IMR-90 (cell line): ENCODE data around the gene CAMTA1. TPM values are rescaled to one million over a fixed set of nuclear protein-coding genes. Genes with fewer than 3 reads are reported as not detected.
"Not testable (repeated sequence)": the region's sequence is repeated elsewhere in the genome, so short reads cannot be mapped to it uniquely, and the experiment has no call there.

Source experiments
- ATAC-seq: fragments of 200-7000 bp; cut with Tn5 transposase; 2 replicates; pipeline ENCODE4 v1.9.1; 2020; ENCODE audit warnings: low read depth, mild to moderate bottlenecking, moderate library complexity
- BruUV-seq: library from RNA; stranded (reverse); fragments of 400-500 nt; replicated peaks from 2 replicates; lab custom pipeline; 2021; lab: Mats Ljungman, UMichigan
- CTCF ChIA-PET: fragments of 300-600 bp; formaldehyde crosslinking; extraction: SDS; loops from one replicate; lab custom pipeline; 2021; ENCODE audit warnings: antibody characterized with exemption; lab: Yijun Ruan, JAX
- POLR2A ChIA-PET: fragments of 300-600 bp; sonication (Branson Sonifier 250); formaldehyde crosslinking; loops from one replicate; lab custom pipeline; 2022; ENCODE audit warnings: antibody characterized with exemption; ENCODE audit not compliant: unreplicated experiment; lab: Charles Lee
- DNase-seq: peaks from one replicate; pipeline ENCODE4 v3.0.0; 2013
- H2AFZ ChIP-seq: replicated peaks from 2 replicates; pipeline ENCODE3; 2013; ENCODE audit warnings: low read length, mild to moderate bottlenecking; ENCODE audit not compliant: poor library complexity
- H2AK5ac ChIP-seq: 2 replicates; pipeline ENCODE4 v1.6.1; 2013; ENCODE audit warnings: low read depth, low read length, inconsistent platforms
- H2AK9ac ChIP-seq: replicated peaks from 2 replicates; pipeline ENCODE3; 2013; ENCODE audit warnings: mild to moderate bottlenecking, low read depth, low read length, moderate library complexity; ENCODE audit not compliant: poor library complexity
- H2BK120ac ChIP-seq: 2 replicates; pipeline ENCODE4 v1.6.1; 2013; ENCODE audit warnings: low read depth, low read length, inconsistent platforms
- H2BK15ac ChIP-seq: 3 replicates; pipeline ENCODE4 v1.6.1; 2013; ENCODE audit warnings: low read depth, low read length, inconsistent platforms
- H2BK20ac ChIP-seq: 2 replicates; pipeline ENCODE4 v1.6.1; 2013; ENCODE audit warnings: low read depth, mild to moderate bottlenecking, inconsistent platforms, low read length, moderate library complexity
- H2BK5ac ChIP-seq: 2 replicates; pipeline ENCODE4 v1.6.1; 2013; ENCODE audit warnings: mild to moderate bottlenecking, low read depth, low read length, inconsistent platforms; ENCODE audit not compliant: poor library complexity, severe bottlenecking
- H3K14ac ChIP-seq: replicated peaks from 2 replicates; pipeline ENCODE4 v1.6.1; 2013; ENCODE audit warnings: low read depth, low read length, inconsistent platforms
- H3K18ac ChIP-seq: 2 replicates; pipeline ENCODE4 v1.6.1; 2013; ENCODE audit warnings: low read depth, low read length, control low read depth
- H3K23ac ChIP-seq: 2 replicates; pipeline ENCODE4 v1.6.1; 2013; ENCODE audit warnings: low read depth, low read length, inconsistent platforms
- H3K27ac ChIP-seq: 2 replicates; pipeline ENCODE4 v1.5.1; 2013; ENCODE audit warnings: mild to moderate bottlenecking, control low read depth, low read length; ENCODE audit not compliant: insufficient read depth
- H3K27me3 ChIP-seq: 2 replicates; pipeline ENCODE4 v1.6.1; 2013; ENCODE audit warnings: low read length; ENCODE audit not compliant: control insufficient read depth, insufficient read depth
- H3K36me3 ChIP-seq: 2 replicates; pipeline ENCODE4 v1.6.1; 2013; ENCODE audit warnings: low read length, mixed read lengths; ENCODE audit not compliant: control insufficient read depth, insufficient read depth
- H3K4ac ChIP-seq: 2 replicates; pipeline ENCODE4 v1.6.1; 2013; ENCODE audit warnings: low read depth, low read length, inconsistent platforms
- H3K4me1 ChIP-seq: 2 replicates; pipeline ENCODE4 v1.6.1; 2013; ENCODE audit warnings: low read length, mixed read lengths; ENCODE audit not compliant: control insufficient read depth, insufficient read depth
- H3K4me2 ChIP-seq: 2 replicates; pipeline ENCODE4 v1.6.1; 2013; ENCODE audit warnings: low read depth, mild to moderate bottlenecking, control low read depth, low read length, moderate library complexity
- H3K4me3 ChIP-seq: 2 replicates; pipeline ENCODE4 v1.5.1; 2013; ENCODE audit warnings: low read depth, mild to moderate bottlenecking, control low read depth, low read length, moderate library complexity; ENCODE audit not compliant: insufficient read depth
- H3K56ac ChIP-seq: 2 replicates; pipeline ENCODE4 v1.6.1; 2013; ENCODE audit warnings: low read length, inconsistent platforms; ENCODE audit not compliant: insufficient read depth; ENCODE audit errors: extremely low read depth
- H3K79me1 ChIP-seq, 2 experiments: 2 replicates each; pipeline ENCODE4 v1.6.1; 2013; ENCODE audit warnings: low read length in 2 of 2, inconsistent platforms in 1 of 2, low read depth in 1 of 2
- H3K9ac ChIP-seq: 2 replicates; pipeline ENCODE4 v1.6.1; 2013; ENCODE audit warnings: low read depth, low read length, control low read depth
- H3K9me1 ChIP-seq: 2 replicates; pipeline ENCODE4 v1.6.1; 2013; ENCODE audit warnings: low read length, inconsistent platforms; ENCODE audit not compliant: insufficient read depth
- H3K9me3 ChIP-seq: 2 replicates; pipeline ENCODE4 v1.6.1; 2013; ENCODE audit warnings: low read length; ENCODE audit not compliant: control insufficient read depth, insufficient read depth
- H4K20me1 ChIP-seq: 2 replicates; pipeline ENCODE4 v1.6.1; 2013; ENCODE audit warnings: low read length, inconsistent platforms; ENCODE audit not compliant: insufficient read depth
- H4K5ac ChIP-seq: 2 replicates; pipeline ENCODE4 v1.6.1; 2013; ENCODE audit warnings: mild to moderate bottlenecking, low read depth, low read length, control low read depth
- H4K8ac ChIP-seq, 2 experiments: 2 replicates each; pipeline ENCODE4 v1.6.1; 2013; ENCODE audit warnings: low read depth in 2 of 2, low read length in 2 of 2, control low read depth in 1 of 2, inconsistent platforms in 1 of 2
- H4K91ac ChIP-seq: 2 replicates; pipeline ENCODE4 v1.6.1; 2013; ENCODE audit warnings: low read depth, low read length, inconsistent platforms; ENCODE audit not compliant: insufficient read depth
- WGBS, 2 experiments: methylation state at CpG; one replicate each; pipeline versions ENCODE4 v1.1.5 to v1.1.7; 2013; ENCODE audit warnings: missing lambda C conversion rate in 2 of 2; ENCODE audit not compliant: insufficient read length in 1 of 2; ENCODE audit errors: extremely low coverage in 2 of 2; 5-methylcytosine and 5-hydroxymethylcytosine counted together
- dilution Hi-C: fragments of 300-500 bp; cut with HindIII; formaldehyde crosslinking; loops from one replicate; pipeline ENCODE4 v1.14.3; 2018; ENCODE audit warnings: low sequenced_read_pairs; ENCODE audit not compliant: unreplicated experiment
- in situ Hi-C: fragments of 300-500 bp; cut with MboI; formaldehyde crosslinking; loops from 3 replicates; pipeline ENCODE4 v1.14.3; 2019; ENCODE audit warnings: low sequenced_read_pairs, inconsistent platforms, mixed read lengths
- intact Hi-C: fragments of 100-400 bp; cut with micrococcal nuclease; formaldehyde crosslinking; loops from 2 replicates; pipeline ENCODE4 v1.10.0; 2022
- polyA plus RNA-seq, 3 experiments: library from polyadenylated mRNA; depleted of rRNA; stranded (reverse); fragments of >200 nt; gene quantifications; 2 replicates each; pipeline ENCODE4 v1.2.3, GENCODE V29; 2012; ENCODE audit warnings: low replicate concordance in 1 of 3
- total RNA-seq: library from RNA; depleted of rRNA; stranded (reverse); fragments of >200 nt; gene quantifications from 2 replicates; pipeline ENCODE4 v1.2.3, GENCODE V29; 2012

CAMTA1 gene
- total and polyA plus RNA-seq, 2 of the 4 experiments (the other 2 are of a cell fraction) = 35.5 to 74.3 TPM

DNA sequence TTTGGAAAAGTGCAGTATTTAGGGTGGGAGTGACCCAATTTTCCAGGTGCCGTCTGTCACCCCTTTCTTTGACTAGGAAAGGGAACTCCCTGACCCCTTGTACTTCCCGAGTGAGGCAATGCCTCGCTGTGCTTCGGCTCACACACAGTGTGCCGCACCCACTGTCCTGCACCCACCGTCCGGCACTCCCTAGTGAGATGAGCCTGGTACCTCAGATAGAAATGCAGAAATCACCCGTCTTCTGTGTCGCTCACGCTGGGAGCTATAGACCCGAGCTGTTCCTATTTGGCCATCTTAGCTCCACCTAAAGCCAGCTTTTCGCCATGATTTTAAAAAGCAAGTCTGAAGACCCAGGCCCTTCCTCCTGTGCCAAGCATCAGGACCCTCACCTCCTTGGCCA lies 632.4 kb downstream of the CAMTA1 start:
- H3K79me1 ChIP-seq, in situ Hi-C loops, H2AK5ac ChIP-seq, H3K14ac ChIP-seq, H2BK20ac ChIP-seq, ATAC-seq, H2AK9ac ChIP-seq, H4K91ac ChIP-seq, H3K9me1 ChIP-seq, DNase-seq, CTCF ChIA-PET, H3K56ac ChIP-seq, H4K8ac ChIP-seq, H3K27me3 ChIP-seq, intact Hi-C loops, POLR2A ChIA-PET, H3K4me3 ChIP-seq, H3K27ac ChIP-seq, H3K4ac ChIP-seq, H3K4me2 ChIP-seq, H3K9ac ChIP-seq, H2BK5ac ChIP-seq, H2AFZ ChIP-seq, dilution Hi-C loops, H3K18ac ChIP-seq, H3K9me3 ChIP-seq, H2BK15ac ChIP-seq, BruUV-seq, H3K36me3 ChIP-seq, H2BK120ac ChIP-seq, H4K20me1 ChIP-seq, H3K4me1 ChIP-seq, H3K23ac ChIP-seq, H4K5ac ChIP-seq: not testable (repeated sequence)
- WGBS, 2 experiments = 90% methylated on average over 10 of the region's 12 CpGs; no CpG with 5 or more reads in 1 of the 2 experiments
